Amygdala (tissue), 56 donors: ENCODE measurements around the gene BBX.
A peak's percentile ranks its signal among the peaks of the same experiment; 100 is the strongest.

Experiments used
- DNase-seq, 56 donors: peaks; one replicate each; lab custom pipeline; 2025; lab: John Stamatoyannopoulos, UW

Gene BBX

GRCh38 chr3:107729686-107730085 is 206.9 kb downstream of the BBX start:
- DNase-seq, result no peak

GRCh38 chr3:107734317-107734716 is 211.6 kb downstream of the BBX start:
- DNase-seq, result no peak

GRCh38 chr3:107737914-107738313 is 215.2 kb downstream of the BBX start:
- DNase-seq, result no peak

GRCh38 chr3:107738486-107739183 is 215.9 kb downstream of the BBX start:
- no peak for DNase-seq

GRCh38 chr3:107739227-107739626 is 216.5 kb downstream of the BBX start:
- DNase-seq, result no peak

- DNase-seq, result peak in 1 of 56 donors; percentile 21
These were observed 218.5 kb downstream of the BBX start for GRCh38 chr3:107740992-107741896.

- DNase-seq, result no peak
These were observed 222.6 kb downstream of the BBX start for GRCh38 chr3:107745354-107745753.

GRCh38 chr3:107752202-107752990 is 229.6 kb downstream of the BBX start:
- no peak for DNase-seq

- peak in 37 of 56 donors; percentile 3 to 74 (median 20) for DNase-seq
These were observed 230.7 kb downstream of the BBX start for GRCh38 chr3:107753494-107753893.

- DNase-seq, result no peak
These were observed 231.2 kb downstream of the BBX start for GRCh38 chr3:107753976-107754375.

- DNase-seq, result no peak
These were observed 233.9 kb downstream of the BBX start for GRCh38 chr3:107756649-107757048.

- no peak for DNase-seq
These were observed 234.4 kb downstream of the BBX start for GRCh38 chr3:107757140-107757539.

- DNase-seq, result no peak
These were observed 237.4 kb downstream of the BBX start for GRCh38 chr3:107760144-107760543.

GRCh38 chr3:107761391-107761790 is 238.6 kb downstream of the BBX start:
- DNase-seq, result no peak

GRCh38 chr3:107765524-107765923 is 242.8 kb downstream of the BBX start:
- no peak for DNase-seq

- no peak for DNase-seq
These were observed 245.3 kb downstream of the BBX start for GRCh38 chr3:107767897-107768605.

- no peak for DNase-seq
These were observed 247.1 kb downstream of the BBX start for GRCh38 chr3:107769882-107770281.

- DNase-seq, result no peak
These were observed 249.3 kb downstream of the BBX start for GRCh38 chr3:107772016-107772415.

GRCh38 chr3:107775974-107776373 is 253.2 kb downstream of the BBX start:
- DNase-seq, result no peak

GRCh38 chr3:107781253-107781652 is 258.5 kb downstream of the BBX start:
- DNase-seq, result no peak
